GM19438 (cell line): ENCODE results near the gene SEMA6A.
"Not testable (repeated sequence)": the region's sequence is repeated elsewhere in the genome, so short reads cannot be mapped to it uniquely, and the experiment has no call there.

Experiments
- ATAC-seq: cut with Tn5 transposase; IDR thresholded peaks from one replicate; pipeline ENCODE4 v1.9.1; 2021; ENCODE audit warnings: low read depth; ENCODE audit not compliant: unreplicated experiment

SEMA6A gene

GRCh38 chr5:116557669-116558271 is 16.9 kb downstream of the SEMA6A start:
- ATAC-seq, result no peak

DNA sequence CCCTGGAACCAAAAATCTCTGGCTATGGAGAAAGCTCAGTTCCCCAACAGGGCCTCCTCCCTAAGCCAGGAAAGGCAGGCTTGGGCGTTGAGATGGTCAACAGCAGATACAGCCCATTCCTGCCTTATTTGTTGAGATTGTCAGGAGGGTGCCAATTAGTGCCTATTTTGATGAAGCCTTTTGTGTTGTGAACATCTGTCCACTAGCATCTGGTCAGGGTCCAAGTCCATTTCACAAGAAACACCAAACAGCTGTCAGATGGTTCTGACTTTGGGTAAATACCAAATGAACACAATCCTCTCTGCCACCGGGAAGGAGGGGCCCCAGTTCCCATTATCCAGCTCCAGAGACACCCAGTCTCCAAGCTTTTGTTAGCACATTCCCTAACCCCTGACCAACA is 19.9 kb downstream of the SEMA6A start:
- no peak for ATAC-seq

DNA sequence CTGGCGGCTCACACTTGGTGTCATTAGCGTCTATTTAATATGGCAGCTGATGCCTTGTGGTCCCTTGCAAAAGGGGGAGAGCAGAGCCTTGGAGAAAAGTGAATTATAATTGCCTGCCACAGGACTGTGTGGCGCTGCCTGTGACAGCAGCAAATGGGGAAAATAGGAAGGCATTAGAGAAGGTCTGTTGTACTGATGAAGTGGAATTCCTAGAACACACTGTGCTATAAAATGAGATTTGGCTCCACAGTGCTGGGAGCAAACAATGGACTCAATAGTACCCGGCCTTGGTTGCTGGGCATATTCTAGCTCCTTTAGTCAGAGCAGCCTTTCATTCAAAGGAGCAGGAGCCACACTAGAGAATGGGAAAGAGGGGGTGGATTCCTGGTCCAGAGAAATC is 21.3 kb downstream of the SEMA6A start:
- ATAC-seq, result no peak

GRCh38 chr5:116550082-116550481 is 24.5 kb downstream of the SEMA6A start:
- no peak for ATAC-seq

DNA sequence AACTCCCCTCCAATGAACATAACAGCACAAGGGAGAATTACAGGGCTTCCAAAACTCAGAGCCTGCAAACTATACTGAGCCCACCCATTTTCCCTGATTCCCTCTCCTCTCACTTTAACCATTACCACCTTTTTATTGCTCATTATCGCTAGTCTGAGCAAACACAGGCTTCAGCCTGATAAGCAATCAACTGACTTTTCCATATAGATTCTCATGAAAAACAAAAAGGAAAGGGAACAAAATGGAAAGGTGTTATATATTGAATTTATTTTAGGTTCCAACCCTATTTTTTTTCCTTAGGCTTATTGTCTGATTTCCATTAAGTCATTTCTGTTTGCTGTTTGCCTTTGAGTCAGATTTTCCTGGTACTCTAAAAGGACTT is 27.9 kb downstream of the SEMA6A start:
- no peak for ATAC-seq

GRCh38 chr5:116546033-116546742 is 28.4 kb downstream of the SEMA6A start:
- ATAC-seq, result no peak

- not testable (repeated sequence) for ATAC-seq
Measured at GRCh38 chr5:116545465-116545864, 29.2 kb downstream of the SEMA6A start.

DNA sequence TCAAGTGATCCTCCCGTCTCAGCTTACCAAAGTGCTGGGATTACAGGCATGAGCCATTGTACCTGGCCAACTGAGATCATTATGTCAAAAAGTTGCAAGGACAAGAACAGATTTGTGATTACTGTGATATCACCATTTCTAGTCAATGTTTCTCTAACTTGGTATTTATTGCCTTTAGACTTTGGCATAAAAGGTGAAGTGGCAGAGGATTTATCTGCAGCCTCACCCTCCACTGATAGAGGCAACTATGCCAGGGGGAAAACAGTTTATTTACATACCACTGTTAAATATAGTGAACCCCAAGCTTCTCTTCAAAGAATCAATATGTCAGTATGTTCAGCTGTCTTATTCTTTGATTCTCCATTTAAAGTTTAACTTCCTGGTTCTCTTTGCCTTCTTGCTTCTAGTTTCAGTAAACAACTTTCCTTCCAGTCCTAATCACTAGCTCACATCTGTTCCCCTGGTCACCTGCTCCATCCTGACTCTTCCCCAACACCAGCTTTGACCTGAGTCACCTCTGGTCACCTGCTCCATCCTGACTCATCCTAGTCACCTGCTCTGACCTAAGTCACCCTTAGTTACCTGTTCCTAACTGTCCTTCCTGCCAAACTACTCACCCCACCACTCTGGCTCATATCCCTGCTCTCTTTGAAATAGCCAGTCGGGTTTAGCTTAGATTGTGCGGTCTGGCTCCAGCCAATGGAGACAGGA is 29.9 kb downstream of the SEMA6A start:
- no peak for ATAC-seq

- ATAC-seq, result no peak
Measured at GRCh38 chr5:116543501-116543900, 31.1 kb downstream of the SEMA6A start.

GRCh38 chr5:116542619-116543018 is 32.0 kb downstream of the SEMA6A start:
- ATAC-seq, result no peak

DNA sequence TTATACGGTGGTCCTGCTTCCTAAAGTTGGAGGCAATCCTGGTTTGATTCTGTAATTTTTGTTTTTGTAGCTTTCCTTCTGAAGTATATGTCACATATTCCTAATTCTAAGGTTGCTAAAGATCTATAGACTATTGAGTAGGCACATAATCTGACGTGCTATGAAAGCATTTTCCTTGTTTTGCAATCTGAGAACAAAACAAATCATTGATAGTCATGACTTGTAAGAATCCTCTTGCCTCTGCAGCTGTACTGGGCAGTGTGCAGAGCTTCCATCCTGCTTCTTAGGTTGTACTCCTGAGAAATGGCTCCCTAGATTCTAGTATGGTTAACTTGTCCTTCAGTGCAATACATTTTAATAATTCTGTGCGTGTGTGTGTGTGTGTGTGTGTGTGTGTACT is 35.4 kb downstream of the SEMA6A start:
- ATAC-seq, result no peak

- no peak for ATAC-seq
Measured at GRCh38 chr5:116536316-116537083, 38.1 kb downstream of the SEMA6A start.

DNA sequence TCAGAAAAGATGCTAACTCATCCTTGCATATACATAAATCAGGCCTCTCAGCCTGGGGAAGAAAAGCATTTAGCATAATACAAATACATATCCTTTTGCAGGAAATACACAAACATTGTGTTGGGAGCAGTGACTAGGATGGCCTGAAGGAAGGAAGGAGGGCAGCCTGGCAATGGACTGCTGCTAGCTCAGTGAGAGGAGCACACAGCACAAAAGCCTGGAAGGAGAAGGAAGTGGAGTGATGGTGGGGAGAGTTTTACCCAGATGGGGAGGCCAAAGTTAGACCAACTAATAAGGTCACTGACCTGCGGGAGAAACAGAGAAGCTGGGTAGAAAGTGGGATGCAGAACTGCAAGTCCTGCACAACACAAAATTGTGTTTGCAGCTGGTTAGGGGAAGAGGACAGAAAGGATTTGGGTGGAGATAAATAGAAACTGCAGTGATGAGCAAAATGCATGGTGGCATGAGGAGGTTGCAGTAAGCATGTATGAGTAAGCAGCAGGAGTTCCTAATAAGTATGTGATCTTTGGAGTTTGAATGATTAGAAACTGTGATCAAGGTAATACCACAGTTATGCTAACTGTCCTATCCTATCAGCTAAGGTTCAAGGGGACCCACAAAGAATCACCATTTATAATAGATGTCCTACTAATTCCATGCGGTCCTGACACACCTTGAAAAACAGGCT is 39.5 kb downstream of the SEMA6A start:
- no peak for ATAC-seq

- no peak for ATAC-seq
Measured at GRCh38 chr5:116532762-116533525, 41.7 kb downstream of the SEMA6A start.

GRCh38 chr5:116531635-116532034 is 43.0 kb downstream of the SEMA6A start:
- ATAC-seq, result no peak

GRCh38 chr5:116531117-116531516 is 43.5 kb downstream of the SEMA6A start:
- no peak for ATAC-seq

- ATAC-seq, result no peak
Measured at GRCh38 chr5:116530276-116530675, 44.3 kb downstream of the SEMA6A start.

DNA sequence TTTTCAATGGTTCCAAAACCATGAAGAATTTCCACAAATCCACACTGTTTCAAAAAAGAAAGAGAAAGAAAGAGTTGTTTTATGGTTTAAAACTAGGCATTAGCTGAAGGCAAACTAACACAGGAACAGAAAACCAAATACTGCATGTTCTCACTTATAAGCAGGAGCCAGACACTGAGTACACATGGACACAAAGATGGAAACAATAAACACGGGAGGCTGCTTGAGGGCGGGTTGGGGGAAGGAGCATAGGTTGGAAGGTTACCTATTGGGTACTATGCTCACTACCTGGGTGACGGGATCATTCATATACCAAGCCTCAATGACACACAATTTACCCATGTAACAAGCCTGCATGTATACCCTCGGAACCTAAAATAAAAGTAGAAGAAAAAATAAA is 45.0 kb downstream of the SEMA6A start:
- no peak for ATAC-seq

DNA sequence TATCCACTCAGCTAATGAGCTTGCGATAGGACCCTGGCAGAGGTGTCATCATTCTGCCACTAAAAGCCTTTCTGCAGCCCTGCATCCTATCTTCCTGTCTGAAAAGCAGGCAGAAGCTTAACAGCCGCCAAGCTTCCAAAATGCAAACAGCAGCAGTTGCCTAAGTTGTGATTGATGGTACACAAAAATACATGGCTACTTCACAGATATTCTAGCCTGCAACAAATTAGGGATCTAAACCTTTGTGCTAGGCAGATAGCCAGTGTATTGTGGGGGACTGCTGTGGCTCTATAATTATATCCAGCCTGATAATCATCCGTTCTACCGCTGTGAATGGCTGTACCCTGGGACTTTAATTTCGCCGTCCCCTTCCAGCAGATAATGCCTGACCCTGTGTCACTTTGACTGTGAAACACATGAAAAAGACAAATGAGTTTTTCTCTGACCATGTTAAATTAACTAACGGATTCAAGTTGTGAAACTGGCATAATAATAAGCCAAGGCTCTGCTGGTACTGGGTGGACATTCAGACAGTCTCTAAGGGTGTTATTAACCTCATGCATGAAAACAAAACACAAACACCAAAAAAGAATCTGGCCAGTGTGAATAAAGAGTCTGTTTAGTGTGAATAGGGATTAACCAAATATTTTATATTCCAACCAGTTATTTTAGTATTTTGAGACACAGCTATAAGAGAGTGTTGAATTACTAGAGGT is 45.9 kb downstream of the SEMA6A start:
- ATAC-seq, result no peak
